ENCODE measurements around the gene BTBD9. TPM values are rescaled to one million over a fixed set of nuclear protein-coding genes. Genes with fewer than 3 reads are reported as not detected.
A peak's percentile ranks its signal among the peaks of the same experiment; 100 is the strongest.

Gene BTBD9
- polyA plus RNA-seq, 10 donors: 6.0 to 10.0 (median 7.0) TPM

GRCh38 chr6:38483526-38483925, 156.2 kb downstream of the BTBD9 start:
- DNase-seq: no peak

- no peak for DNase-seq
Observed at GRCh38 chr6:38482466-38482865, 157.3 kb downstream of the BTBD9 start.

GRCh38 chr6:38481851-38482250, 157.9 kb downstream of the BTBD9 start:
- DNase-seq: no peak

- DNase-seq: no peak
Observed at GRCh38 chr6:38481211-38481836, 158.4 kb downstream of the BTBD9 start.

GRCh38 chr6:38480036-38480435, 159.7 kb downstream of the BTBD9 start:
- no peak for DNase-seq

- no peak for DNase-seq
Observed at GRCh38 chr6:38479331-38479730, 160.4 kb downstream of the BTBD9 start.

GRCh38 chr6:38477680-38478260, 162.0 kb downstream of the BTBD9 start:
- no peak for DNase-seq

GRCh38 chr6:38476888-38477287, 162.8 kb downstream of the BTBD9 start:
- DNase-seq: no peak

- no peak for DNase-seq
Observed at GRCh38 chr6:38476141-38476540, 163.6 kb downstream of the BTBD9 start.

GRCh38 chr6:38470548-38470947, 169.2 kb downstream of the BTBD9 start:
- DNase-seq: no peak

- DNase-seq: no peak
Observed at GRCh38 chr6:38467566-38467965, 172.2 kb downstream of the BTBD9 start.

- peak in 1 of 3 donors; percentile 59 for DNase-seq
Observed at GRCh38 chr6:38460186-38460585, 179.5 kb downstream of the BTBD9 start.

- DNase-seq: no peak
Observed at GRCh38 chr6:38459291-38459690, 180.4 kb downstream of the BTBD9 start.

- DNase-seq: no peak
Observed at GRCh38 chr6:38453861-38454260, 185.9 kb downstream of the BTBD9 start.

GRCh38 chr6:38452816-38453660, 186.7 kb downstream of the BTBD9 start:
- DNase-seq: no peak

- DNase-seq: no peak
Observed at GRCh38 chr6:38450717-38451116, 189.0 kb downstream of the BTBD9 start.

- DNase-seq: no peak
Observed at GRCh38 chr6:38445925-38446324, 193.8 kb downstream of the BTBD9 start.

- no peak for DNase-seq
Observed at GRCh38 chr6:38445336-38445735, 194.4 kb downstream of the BTBD9 start.

GRCh38 chr6:38443352-38444144, 196.2 kb downstream of the BTBD9 start:
- DNase-seq: peak in 1 of 3 donors; percentile 22

- no peak for DNase-seq
Observed at GRCh38 chr6:38438097-38438496, 201.6 kb downstream of the BTBD9 start.

- DNase-seq: peak in 1 of 3 donors; percentile 13
Observed at GRCh38 chr6:38436726-38437465, 202.8 kb downstream of the BTBD9 start.
